HG03135 (cell line): ENCODE data around the gene TMEM215.
"Not testable (repeated sequence)": the region's sequence is repeated elsewhere in the genome, so short reads cannot be mapped to it uniquely, and the experiment has no call there.

Experiments
- ATAC-seq: cut with Tn5 transposase; IDR thresholded peaks from one replicate; pipeline ENCODE4 v1.9.1; 2021; ENCODE audit warnings: mild to moderate bottlenecking, moderate library complexity; ENCODE audit not compliant: unreplicated experiment

The TMEM215 gene, protein sequence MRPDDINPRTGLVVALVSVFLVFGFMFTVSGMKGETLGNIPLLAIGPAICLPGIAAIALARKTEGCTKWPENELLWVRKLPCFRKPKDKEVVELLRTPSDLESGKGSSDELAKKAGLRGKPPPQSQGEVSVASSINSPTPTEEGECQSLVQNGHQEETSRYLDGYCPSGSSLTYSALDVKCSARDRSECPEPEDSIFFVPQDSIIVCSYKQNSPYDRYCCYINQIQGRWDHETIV

DNA sequence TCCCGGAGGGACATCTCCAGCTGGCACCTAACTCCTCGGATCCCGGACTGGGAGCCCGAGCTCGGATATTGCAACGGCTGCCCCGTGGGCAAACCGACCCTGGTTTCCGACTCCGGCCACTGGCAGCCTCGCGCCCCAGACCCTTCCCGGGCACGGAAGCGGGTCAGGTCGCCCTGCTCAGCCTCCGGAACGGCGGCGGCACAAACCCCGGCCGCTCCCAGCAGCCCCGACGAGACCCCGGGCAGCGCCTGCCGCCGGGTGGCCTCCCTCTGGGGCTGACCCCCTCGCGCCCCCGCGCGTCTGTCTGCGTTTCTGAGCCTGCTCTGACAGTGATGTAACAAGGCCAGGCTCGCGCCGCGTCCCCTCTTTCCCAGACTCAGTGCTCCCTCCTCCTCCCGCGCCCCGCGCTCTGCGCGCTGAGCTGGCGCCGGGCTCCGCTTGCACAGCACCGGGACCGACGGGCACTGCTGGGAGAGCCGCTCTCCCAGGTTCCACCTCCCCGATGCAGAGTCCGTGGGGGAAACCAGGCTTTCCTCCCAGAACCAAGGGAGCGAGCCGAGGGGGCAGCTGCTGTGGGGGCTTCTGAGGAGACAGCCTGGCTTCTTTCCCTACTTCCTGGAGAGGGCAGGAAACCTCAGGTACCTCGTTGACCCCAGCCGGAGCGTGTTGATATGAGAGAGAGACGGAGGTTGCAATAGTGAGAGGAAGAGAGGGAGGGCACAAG lies at the start of gene TMEM215:
Gene TMEM215, plus strand, starts transcription at position 373 of the 724 bp plus-strand sequence. CDS start 644 bp downstream, outside the sequence.
- ATAC-seq: no peak

DNA sequence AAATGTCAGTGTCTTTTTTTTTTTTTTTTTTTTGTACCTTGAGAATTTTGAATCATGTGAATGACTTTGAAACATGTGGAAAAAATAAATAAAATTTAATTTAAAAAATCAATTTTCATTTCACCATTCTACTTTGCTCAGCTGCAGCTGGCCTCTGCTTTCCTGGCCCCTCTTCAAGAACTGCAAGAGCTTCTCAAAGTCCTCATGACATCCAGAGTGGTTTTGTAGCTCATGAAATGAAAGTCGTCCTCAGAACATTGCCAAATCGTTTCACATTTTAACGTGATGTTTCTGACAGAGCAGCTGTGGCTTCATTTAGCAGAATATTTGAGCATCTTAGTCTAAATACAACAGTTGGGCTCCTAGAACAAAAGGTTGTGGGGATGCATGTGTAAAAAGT lies 47.9 kb upstream of the TMEM215 start:
- no peak for ATAC-seq

DNA sequence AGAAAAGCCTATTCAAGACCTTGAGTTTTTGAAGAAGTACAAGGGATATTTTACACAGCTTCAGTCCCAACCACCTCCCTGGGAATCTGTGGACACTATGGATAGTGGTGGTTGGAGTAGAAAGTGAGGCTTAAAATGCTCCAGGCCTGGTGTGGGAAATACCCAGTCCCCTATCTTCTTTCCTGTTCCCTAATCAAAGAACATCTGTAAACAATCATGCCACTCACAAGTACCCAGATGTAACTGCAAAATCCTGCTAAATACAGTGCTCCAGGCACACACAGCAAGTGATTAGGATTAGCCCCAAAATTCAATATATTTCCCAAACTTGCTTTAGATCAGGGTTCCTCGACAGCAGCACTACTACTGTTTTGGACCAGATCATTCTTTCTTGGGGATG lies 46.0 kb upstream of the TMEM215 start:
- ATAC-seq: no peak

DNA sequence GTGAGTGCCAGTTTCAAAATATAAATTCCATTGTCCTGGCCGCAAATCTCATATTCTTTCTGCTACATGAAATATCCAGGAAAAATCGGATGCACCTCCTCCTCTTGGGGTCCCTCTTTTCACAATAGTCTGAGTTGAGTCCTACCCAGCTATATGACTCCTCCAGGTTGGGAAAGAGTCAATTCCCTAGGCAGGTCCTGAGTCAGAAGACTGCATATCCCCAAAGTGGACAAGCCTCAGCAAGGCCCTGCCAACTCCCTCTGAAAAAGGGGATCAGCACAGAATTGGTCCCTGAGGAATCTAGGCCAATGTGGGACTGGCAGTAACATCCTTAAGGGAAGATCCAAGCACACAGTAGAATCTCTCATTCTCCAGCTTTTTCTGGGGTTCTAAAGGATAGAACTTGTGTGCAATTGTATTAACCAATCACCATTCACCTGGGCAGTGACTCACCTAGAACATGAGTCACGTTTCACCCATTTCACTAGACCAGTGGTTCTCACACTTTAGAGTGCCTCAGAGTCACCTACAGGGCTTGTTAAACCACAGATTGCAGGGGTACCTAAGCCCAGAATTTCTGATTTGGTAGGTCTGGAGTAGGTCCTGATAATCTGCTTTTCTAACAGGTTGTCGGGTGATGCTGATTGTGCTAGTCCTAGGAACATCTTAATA lies 44.7 kb upstream of the TMEM215 start:
- no peak for ATAC-seq

DNA sequence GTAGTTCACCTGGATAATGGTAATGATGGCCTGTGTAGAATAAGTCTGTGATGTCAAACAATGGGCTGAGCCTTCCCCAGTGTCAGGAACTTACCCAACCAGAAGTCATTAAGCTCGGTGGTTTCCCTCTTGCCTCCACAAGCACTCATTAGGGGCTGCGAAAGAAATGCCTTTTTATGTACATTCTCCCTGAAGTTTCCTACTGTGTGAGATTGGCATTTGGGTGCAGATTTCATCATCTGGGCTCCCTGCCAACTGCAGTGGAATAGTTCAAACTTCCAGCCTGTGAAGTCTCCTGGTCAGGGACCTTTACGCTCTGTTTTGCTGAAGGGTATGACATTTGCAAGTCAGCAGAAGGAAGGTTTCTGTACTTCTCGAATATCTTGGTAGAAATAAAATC lies 41.6 kb upstream of the TMEM215 start:
- no peak for ATAC-seq

DNA sequence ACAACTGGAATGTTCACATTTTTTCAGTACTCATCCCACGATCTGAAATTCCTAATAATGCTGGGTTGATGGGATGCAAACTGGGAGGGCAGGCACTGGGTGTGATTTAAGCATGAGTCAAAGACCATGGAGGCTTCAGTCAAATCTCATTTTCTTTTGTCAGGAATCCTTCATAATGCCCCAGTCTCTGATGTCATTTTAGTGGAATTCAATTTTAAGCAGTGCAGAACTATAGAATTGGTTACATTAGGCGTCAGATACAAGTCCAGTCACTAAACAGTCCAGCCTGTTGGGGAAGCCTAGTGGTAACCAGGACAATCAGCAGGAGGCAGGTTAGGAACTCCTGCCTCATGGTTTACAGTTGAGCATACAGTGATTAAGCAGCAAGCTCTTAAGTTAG lies 41.0 kb upstream of the TMEM215 start:
- no peak for ATAC-seq

DNA sequence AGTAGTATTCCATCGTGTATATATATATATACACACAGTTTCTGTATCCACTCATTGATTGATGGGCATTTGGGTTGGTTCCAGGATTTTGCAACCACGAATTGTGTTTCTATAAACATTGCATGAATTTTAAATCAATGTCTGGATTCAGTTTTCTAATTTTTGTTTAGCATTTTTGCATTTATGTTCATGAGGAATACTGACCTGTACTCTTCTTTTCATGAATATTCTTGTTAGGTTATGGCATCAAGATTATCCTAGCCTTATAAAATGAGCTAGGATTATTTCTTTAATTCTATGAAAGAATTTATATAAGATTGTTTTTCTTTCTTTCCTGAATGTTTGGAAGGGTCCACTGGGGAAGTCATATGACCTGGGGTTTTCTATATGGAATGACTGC lies 35.3 kb upstream of the TMEM215 start:
- ATAC-seq: no peak

DNA sequence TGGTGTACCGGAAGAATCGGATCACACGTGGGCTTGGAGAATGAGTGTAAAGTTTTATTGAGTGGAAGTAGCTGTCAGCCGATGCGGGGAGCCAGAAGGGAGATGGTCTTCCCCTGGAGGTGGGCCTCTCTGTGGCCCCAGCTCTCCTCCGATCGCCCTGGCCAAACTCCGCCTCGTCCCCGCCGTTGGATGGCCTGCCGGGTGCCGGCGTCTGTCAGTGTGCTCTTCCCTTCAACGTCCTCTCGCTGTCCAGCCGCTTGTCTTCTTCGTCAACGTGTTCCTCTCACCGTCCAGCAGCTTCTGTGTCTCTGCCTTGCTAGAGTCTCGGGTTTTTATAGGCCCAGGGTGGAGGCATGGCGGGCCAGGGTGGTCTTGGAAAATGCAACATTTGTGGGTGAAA lies 27.6 kb upstream of the TMEM215 start:
- no peak for ATAC-seq

DNA sequence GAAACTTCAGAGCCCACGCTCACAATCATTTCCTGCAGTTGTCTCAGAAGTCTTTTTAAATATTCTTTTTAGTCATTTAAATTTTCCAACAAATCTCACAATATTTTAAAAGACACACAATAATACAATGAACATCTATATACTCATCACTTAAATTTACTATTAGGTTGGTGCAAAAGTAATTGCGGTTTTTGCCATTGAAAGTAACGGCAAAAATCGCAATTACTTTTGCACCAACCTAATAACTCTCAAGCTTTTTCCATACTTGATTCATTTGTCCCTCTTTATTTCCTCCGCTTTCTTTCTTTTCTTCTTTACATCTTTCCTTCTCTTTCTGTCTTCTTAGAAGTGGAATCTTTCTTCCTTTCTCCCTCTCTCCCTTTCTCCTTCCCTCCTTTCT lies 19.2 kb upstream of the TMEM215 start:
- no peak for ATAC-seq

DNA sequence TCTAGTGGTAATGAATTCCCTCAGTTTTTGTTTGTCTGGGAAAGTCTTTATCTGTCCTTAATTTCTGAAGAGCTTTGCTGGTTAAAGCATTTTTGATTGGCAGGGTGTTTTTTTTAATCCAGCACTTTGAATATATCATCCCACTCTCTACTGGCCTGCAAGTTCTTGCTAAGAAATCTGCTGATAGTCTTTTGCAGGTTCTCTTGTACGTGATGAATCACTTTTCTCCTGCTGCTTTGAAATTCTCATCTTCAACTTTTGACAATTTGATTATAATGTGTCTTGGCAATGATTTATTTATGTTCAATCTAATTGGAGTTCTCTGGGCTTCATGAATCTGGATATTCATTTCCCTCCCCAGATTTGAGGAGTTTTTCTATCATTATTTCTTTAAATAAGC lies 8.1 kb upstream of the TMEM215 start:
- no peak for ATAC-seq

DNA sequence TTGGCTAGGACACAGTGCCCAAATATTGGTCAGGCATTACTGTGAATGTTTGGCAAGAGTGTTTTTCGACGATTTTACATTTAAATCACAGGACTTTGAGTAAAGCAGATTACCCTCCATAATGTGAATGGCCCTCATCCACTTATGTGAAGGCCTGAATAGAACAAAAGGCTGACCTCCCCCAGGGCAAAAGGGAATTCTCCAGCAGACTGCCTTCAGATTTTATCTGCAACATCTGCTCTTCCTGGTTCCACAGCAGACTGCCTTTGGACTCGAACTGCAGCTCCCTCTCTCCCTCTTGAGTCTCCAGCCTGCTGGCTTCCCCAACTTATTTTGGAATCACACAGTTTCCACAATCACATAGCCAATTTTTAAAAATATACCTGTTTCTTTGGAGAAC lies 7.1 kb upstream of the TMEM215 start:
- ATAC-seq: no peak

DNA sequence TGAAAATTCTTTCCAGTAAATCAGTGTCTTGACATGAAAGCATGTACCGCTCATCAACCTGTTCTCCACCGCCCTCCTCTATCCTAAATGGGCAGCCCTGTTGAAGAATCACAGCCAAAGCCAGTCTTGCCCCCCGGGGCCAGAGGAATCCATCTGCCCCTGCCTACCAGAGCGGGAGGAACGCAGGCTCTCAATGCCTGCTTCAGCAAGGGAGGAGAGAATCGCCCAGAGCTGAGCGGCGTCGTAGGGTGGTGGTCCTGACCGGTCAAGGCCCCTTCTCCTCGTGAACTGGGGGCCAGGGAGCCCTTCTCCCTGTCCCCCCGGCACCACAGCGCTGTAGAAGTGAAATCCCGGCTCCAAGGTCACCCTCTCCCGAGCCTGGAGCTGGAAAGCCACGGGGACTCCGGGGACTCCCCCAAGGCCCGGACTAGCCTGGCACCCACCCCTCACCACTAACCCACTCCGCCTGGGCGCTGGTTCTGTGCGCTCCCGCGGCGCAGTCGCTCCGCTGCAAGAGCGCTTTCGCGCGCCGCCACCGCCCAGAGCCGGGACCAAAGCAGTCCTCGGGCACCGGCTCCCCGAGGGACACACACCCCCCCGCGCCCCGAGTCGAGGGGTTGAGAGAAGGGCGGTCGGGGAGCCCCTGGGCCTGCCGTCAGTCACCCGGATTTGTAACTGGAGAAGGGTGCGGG lies 718 bp upstream of the TMEM215 start:
- ATAC-seq: no peak

DNA sequence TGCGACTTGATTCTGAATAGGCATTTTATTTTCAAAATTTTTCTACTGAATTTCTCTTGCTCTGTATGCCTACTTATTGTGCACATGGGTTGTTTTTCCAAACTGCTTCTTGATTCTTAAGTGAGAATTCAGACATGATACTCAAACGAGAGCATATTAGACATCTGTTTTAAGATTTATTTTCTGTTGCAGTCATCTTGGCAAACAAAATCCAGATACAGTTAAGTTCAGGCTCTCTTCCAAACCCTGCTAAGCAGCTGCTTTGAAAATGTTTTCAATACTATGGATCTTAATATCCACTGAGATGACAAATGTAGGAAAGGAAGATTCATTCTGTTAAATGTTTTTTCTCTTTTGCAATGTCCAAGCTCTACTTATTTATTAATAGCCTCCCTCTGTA lies 4.5 kb downstream of the TMEM215 start:
- ATAC-seq: no peak

DNA sequence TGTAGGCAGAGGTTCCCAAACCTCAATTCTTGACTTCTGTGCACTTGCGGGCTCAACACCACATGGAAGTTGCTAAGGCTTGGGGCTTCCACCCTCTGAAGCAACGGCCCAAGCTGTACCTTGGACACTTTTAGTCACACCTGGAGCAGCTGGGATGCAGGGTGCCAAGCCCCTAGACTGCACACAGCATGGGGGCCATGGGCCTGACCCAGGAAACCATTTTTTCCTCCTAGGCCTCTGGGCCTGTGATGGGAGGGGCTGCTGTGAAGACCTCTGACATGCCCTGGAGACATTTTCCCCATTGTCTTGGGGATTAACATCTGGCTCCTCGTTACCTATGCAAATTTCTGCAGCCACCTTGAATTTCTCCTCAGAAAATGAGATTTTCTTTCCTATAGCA lies 12.7 kb downstream of the TMEM215 start:
- ATAC-seq: not testable (repeated sequence)

DNA sequence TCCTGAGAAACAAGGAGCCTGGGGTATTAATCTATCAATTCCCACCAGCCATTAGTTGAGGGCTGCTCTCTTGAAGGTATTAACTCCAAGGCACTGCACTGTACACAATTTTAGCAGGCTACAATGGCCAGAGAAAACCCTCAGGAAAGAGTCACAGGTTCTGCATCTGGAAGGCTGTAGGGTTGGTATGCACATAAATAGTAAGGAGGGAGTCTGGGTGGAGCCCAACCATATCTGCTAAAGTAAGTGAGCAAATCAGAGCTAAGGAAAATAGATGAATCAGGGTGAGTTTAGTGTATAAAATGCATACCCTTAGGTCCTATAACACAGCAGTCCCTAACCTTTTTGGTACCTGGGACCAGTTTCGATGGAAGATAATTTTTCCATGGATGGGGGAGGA lies 18.2 kb downstream of the TMEM215 start:
- ATAC-seq: no peak

DNA sequence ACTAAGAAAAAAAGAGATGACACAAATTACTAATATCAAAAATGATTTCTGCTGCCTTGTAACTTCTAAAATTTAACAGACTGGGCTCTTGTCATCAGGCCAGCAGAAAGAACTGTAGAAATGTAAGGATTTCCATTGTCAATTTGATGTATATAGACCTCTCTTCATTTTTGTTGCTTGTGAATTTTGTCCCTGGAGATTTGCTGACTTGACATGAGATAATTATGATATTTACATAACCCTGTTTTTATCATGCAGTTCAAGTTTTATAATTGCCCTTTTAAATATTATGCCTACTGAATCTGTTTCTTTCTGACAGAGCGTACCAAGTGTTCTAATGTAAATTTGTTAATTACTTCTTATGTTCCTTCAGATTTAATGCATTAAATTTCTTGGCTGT lies 23.9 kb downstream of the TMEM215 start:
- ATAC-seq: no peak

DNA sequence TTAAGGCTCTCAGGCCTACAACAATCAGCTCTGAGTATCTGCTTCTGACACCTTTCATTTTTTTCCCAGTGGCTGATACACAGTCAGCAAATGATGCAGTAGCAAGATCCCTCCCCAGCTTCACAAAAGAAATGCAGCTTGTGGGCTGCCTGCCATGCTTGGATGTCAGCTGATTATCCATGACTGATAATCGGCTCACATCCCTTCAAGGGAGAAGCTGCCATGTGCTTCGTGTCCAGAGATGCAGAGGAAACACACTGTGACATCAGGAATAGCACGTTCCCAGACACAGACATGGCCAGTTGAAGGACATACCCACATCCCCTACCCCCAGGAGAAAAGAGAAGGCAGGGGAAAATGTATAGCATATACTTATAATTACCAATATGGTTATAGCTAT lies 27.9 kb downstream of the TMEM215 start:
- ATAC-seq: no peak

DNA sequence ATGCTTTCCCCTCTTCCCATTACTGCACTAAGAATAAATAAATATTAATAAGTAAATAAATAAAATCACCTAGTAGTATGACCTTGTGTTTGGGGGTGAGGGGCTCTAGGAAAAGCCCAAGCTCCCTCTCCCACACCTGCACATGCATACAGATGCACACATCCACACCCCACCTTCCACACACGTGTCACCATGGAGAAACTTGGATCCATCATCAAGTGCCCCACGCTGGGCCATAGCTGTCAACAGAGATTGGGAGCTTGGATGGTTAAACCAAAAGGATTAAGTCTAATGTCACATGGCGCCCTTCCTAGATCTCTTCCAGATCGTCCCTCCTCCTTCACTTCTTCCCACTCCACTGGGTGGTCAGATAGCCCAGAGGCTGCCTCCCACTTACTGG lies 37.0 kb downstream of the TMEM215 start:
- ATAC-seq: no peak

DNA sequence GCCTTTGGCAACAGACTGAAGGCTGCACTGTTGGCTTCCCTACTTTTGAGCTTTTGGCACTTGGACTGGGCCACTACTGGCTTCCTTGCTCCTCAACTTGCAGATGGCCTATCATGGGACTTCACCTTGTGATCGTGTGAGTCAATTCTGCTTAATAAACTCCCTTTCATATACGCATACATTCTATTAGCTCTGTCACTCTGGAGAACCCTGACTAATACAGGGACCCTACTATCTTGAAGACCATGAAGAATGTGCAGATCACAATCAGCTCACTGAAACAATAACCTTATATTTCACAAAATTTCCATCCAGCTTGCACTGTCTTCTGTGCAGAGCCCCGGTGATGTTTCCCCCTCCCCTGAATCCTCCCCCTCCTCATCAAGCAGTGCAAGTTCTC lies 39.8 kb downstream of the TMEM215 start:
- ATAC-seq: no peak

DNA sequence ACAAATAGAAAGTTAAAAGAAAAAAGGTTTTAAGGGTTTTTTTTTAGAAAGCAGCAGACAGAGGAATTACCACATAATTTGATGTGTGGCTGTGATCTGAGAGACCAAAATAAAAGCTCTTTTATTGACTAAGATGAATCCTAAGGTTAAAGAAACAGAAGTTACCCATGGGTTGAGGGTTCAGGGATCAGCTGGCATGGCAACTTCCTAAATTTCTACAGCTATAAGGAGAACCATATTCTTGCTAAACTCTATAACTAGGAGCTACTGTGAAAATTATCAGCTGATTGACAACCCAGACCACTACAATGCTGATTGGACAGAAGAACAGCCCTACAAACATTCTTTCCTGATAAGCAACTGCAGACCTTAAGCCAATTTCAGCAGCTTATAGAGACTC lies 40.2 kb downstream of the TMEM215 start:
- no peak for ATAC-seq

DNA sequence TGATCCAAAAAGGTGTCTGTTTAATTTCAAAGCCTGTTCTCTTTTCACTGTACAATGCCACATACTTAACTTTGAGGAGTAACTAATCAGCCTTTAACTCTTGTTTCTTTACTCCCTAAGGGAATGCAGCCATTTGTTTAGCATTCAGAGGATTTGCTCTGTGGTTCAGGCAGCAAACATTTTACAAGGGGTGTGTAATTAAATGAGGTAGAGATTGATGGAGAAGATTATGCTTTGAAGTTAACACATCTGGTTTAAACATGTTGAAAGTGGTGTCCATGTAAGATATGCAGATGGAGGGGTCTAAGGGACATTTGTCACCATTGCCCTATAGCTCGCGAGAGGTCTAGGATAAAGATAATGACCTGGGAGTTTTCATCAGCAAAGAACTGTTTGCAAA lies 41.9 kb downstream of the TMEM215 start:
- no peak for ATAC-seq

DNA sequence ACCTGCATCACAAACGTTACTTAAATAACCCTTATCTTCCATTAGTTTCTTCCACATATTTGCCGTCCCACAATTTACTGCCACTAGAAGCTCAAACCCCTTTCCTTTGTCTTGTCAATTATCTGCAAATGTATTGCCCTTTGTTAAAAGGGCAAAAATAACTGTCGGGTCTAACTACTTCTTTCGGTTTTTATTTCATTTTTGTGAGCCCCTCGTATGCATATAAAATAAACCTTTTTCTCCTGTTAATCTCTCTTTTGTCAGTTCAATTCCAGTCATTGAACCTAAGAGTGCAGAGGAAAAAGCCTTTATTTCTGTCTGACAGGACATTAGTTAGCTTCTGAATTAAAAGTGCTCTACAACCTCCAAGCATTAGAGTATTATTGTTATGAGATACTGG lies 45.5 kb downstream of the TMEM215 start:
- no peak for ATAC-seq
